ENCODE measurements around the gene ILKAP. TPM values are rescaled to one million over a fixed set of nuclear protein-coding genes. Genes with fewer than 3 reads are reported as not detected.
A peak's percentile ranks its signal among the peaks of the same experiment; 100 is the strongest.

The ILKAP gene
- total and polyA plus RNA-seq, 2 of the 4 experiments (the other 2 are of a cell fraction) = 13.3 to 44.2 TPM

DNA sequence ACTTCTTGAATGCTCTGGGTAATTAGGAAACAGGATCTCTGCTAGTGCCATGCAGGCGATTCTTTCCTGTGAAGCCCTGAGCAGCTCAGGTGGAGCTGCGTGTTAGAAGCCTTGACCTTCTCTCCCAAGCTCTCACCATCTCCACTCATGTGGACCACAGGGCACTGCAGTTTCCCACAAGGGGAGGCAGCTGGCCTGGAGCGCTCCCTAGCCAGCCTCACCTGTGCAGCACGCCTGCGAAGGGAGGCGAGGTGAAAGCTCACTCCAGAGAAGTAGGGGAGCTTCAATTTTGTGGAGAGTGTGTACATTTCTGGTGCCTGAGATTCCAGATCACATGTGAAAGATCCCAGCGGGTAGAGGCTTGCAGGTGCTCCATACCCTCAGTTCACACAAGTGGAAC lies 47.4 kb upstream of the ILKAP start:
- Histone ChIP-seq H3K14ac (replicated peaks; ENCODE audit: low read depth, low read length) (no peak overlapping the region), H2AK9ac (replicated peaks; ENCODE audit: low read depth, low read length, poor library complexity) (peak overlapping the region; percentile 26), H3K9ac (ENCODE audit: low read depth, low read length) (no peak overlapping the region), H2AK5ac (ENCODE audit: low read depth, low read length) (no peak overlapping the region), H3K4me3 (ENCODE audit: insufficient read depth, low read depth, low read length) (no peak overlapping the region), H2AFZ (replicated peaks; ENCODE audit: low read length, poor library complexity) (no peak overlapping the region), H3K4me2 (ENCODE audit: low read depth, low read length) (no peak overlapping the region), H4K20me1 (ENCODE audit: insufficient read depth, low read length) (no peaks in the 10 kb centered on the region), H2BK120ac (ENCODE audit: low read depth, low read length) (no peak overlapping the region), H3K36me3 (ENCODE audit: control insufficient read depth, insufficient read depth, low read length) (peaks cover 19% of the 10 kb centered on the region), H3K23ac (ENCODE audit: low read depth, low read length) (no peak overlapping the region), H3K18ac (ENCODE audit: low read depth, low read length) (no peak overlapping the region), H3K4me1 (ENCODE audit: control insufficient read depth, insufficient read depth, low read length) (no peaks in the 10 kb centered on the region), H3K4ac (ENCODE audit: low read depth, low read length) (no peak overlapping the region), H3K27ac (ENCODE audit: insufficient read depth, low read length) (no peak overlapping the region), H3K56ac (ENCODE audit: extremely low read depth, insufficient read depth, low read length) (no peak overlapping the region), H3K27me3 (ENCODE audit: control insufficient read depth, insufficient read depth, low read length) (no peaks in the 10 kb centered on the region), H3K9me1 (ENCODE audit: insufficient read depth, low read length) (no peaks in the 10 kb centered on the region), H2BK15ac (ENCODE audit: low read depth, low read length) (no peak overlapping the region), H3K9me3 (ENCODE audit: control insufficient read depth, insufficient read depth, low read length) (no peaks in the 10 kb centered on the region), H2BK20ac (ENCODE audit: low read depth, low read length) (no peak overlapping the region), H4K8ac (ENCODE audit: low read depth in 2 of 2, low read length in 2 of 2) (no peak overlapping the region), H4K91ac (ENCODE audit: insufficient read depth, low read depth, low read length) (no peak overlapping the region), H4K5ac (ENCODE audit: low read depth, low read length) (no peak overlapping the region), H3K79me1 (ENCODE audit: low read depth in 1 of 2, low read length in 2 of 2) (no peaks in the 10 kb centered on the region), H2BK5ac (ENCODE audit: low read depth, low read length, poor library complexity, severe bottlenecking) (no peak overlapping the region)
- ATAC-seq (ENCODE audit: low read depth) (no peak), DNase-seq (no peak)
- in situ Hi-C loops (cut with MboI; ENCODE audit: low sequenced_read_pairs) (no loop called here), dilution Hi-C loops (cut with HindIII; ENCODE audit: low sequenced_read_pairs, unreplicated experiment) (no loop called here), intact Hi-C loops (cut with micrococcal nuclease) (no loop called here)
- no TSS peak for BruUV-seq (replicated peaks)
- ChIA-PET CTCF (interaction anchor here (2.8 kb wide), 1 partner anchor 13 kb away, joined by 9 read pairs; no protein-coding TSS in a partner anchor), POLR2A (ENCODE audit: unreplicated experiment) (no interaction called here)
- TF ChIP-seq, protein P1, sequence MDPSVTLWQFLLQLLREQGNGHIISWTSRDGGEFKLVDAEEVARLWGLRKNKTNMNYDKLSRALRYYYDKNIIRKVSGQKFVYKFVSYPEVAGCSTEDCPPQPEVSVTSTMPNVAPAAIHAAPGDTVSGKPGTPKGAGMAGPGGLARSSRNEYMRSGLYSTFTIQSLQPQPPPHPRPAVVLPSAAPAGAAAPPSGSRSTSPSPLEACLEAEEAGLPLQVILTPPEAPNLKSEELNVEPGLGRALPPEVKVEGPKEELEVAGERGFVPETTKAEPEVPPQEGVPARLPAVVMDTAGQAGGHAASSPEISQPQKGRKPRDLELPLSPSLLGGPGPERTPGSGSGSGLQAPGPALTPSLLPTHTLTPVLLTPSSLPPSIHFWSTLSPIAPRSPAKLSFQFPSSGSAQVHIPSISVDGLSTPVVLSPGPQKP (IDR thresholded peaks at IDR 0.05; ENCODE audit: borderline replicate concordance, low read depth, low read length) = no peak
- no peak for TF ChIP-seq CEBPB (IDR thresholded peaks at IDR 0.05; ENCODE audit: low read depth, low read length)
- TF ChIP-seq NFE2L2 (IDR thresholded peaks at IDR 0.05; ENCODE audit: low read depth, low read length) = no peak
- TF ChIP-seq FOS (IDR thresholded peaks at IDR 0.05; ENCODE audit: low read depth, low read length) = no peak
- TF ChIP-seq SMC3 (IDR thresholded peaks at IDR 0.05; ENCODE audit: low read depth, low read length) = no peak
- TF ChIP-seq CHD1 (IDR thresholded peaks at IDR 0.05; ENCODE audit: low read depth, low read length) = no peak
- TF ChIP-seq RCOR1 (IDR thresholded peaks at IDR 0.05; ENCODE audit: insufficient replicate concordance, low read length) = no peak
- TF ChIP-seq, protein P2, sequence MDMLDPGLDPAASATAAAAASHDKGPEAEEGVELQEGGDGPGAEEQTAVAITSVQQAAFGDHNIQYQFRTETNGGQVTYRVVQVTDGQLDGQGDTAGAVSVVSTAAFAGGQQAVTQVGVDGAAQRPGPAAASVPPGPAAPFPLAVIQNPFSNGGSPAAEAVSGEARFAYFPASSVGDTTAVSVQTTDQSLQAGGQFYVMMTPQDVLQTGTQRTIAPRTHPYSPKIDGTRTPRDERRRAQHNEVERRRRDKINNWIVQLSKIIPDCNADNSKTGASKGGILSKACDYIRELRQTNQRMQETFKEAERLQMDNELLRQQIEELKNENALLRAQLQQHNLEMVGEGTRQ (IDR thresholded peaks at IDR 0.05; ENCODE audit: low read depth, low read length) = no peak
- no peak for TF ChIP-seq POLR2A (IDR thresholded peaks at IDR 0.05; ENCODE audit: low read depth, low read length)
- no peak for TF ChIP-seq RAD21 (IDR thresholded peaks at IDR 0.05; ENCODE audit: low read length)
- TF ChIP-seq RFX5 (IDR thresholded peaks at IDR 0.05; ENCODE audit: low read depth, low read length) = no peak
- no peak for TF ChIP-seq MXI1 (IDR thresholded peaks at IDR 0.05; ENCODE audit: borderline replicate concordance, low read depth, low read length)
- TF ChIP-seq, protein P3, sequence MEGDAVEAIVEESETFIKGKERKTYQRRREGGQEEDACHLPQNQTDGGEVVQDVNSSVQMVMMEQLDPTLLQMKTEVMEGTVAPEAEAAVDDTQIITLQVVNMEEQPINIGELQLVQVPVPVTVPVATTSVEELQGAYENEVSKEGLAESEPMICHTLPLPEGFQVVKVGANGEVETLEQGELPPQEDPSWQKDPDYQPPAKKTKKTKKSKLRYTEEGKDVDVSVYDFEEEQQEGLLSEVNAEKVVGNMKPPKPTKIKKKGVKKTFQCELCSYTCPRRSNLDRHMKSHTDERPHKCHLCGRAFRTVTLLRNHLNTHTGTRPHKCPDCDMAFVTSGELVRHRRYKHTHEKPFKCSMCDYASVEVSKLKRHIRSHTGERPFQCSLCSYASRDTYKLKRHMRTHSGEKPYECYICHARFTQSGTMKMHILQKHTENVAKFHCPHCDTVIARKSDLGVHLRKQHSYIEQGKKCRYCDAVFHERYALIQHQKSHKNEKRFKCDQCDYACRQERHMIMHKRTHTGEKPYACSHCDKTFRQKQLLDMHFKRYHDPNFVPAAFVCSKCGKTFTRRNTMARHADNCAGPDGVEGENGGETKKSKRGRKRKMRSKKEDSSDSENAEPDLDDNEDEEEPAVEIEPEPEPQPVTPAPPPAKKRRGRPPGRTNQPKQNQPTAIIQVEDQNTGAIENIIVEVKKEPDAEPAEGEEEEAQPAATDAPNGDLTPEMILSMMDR (conservative IDR thresholded peaks at IDR 0.05; ENCODE audit: low read depth, low read length) = no peak
- no peak for TF ChIP-seq MAFK (IDR thresholded peaks at IDR 0.05; ENCODE audit: low read depth, low read length)
- no peak for TF ChIP-seq MAZ (IDR thresholded peaks at IDR 0.05; ENCODE audit: borderline replicate concordance, low read depth, low read length)
- no peak for TF ChIP-seq BHLHE40 (IDR thresholded peaks at IDR 0.05; ENCODE audit: low read depth, low read length)
- 96% methylated on average over 4 of the region's 7 CpGs; no CpG with 5 or more reads in 1 of the 2 experiments for WGBS, 2 experiments (ENCODE audit: extremely low coverage in 2 of 2, insufficient read length in 1 of 2)
